ENCODE results near the gene MRPL54. TPM values are rescaled to one million over a fixed set of nuclear protein-coding genes. Genes with fewer than 3 reads are reported as not detected.
"Not testable (repeated sequence)": the region's sequence is repeated elsewhere in the genome, so short reads cannot be mapped to it uniquely, and the experiment has no call there.

Gene MRPL54
- total RNA-seq, 1 experiment from 2014 or later: 85.7 TPM

DNA sequence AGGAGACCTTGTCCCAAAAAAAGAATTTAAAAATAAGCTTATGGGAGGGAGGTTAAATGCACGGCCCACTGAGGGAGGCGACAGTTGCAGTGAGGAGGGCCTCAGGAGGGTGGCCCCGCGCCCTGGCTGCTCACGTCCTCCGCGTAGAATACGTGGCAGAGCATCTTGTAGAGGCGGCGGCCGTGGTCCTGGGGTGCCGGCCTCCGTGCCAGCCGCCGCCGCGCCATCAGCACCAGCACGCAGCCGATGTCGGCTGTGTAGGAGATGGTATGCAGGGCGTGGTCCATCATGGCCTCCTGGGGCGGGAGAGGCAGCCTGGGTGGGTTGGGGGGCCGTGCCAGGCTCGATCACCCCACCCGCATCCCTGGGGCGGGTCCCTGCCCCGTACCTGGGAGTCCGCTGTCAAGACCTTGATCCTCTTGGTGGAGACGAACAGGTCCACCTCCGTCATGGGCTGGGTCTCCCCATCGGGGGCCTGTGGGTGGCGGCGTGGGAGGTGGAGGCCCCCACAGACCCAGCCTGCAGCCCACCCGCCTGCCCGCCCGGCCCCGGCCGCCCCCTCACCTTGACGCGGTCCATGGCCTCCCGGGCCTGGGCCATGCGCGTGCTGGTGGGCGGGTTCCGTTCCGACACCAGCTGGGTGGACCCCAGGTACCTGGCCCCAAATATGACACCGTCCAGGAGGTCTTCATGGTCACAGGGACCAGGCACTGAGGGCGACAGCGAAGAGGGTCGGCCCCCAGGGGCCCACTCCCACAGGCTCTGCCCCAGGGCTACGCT lies 8.7 kb upstream of the MRPL54 start:
- ChIA-PET POLR2A (interaction anchor here (1.1 kb wide), 1 partner anchor 34 kb away, joined by 4 read pairs; no protein-coding TSS in a partner anchor), CTCF (no interaction called here)
- Mint-ChIP-seq H3K9me3 (ENCODE audit: unreplicated experiment) (no peaks in the 10 kb centered on the region), H3K36me3 (ENCODE audit: insufficient read depth, unreplicated experiment) (peaks cover 38% of the 10 kb centered on the region), H3K27me3 (ENCODE audit: insufficient read depth, unreplicated experiment) (no peaks in the 10 kb centered on the region), H3K27ac (ENCODE audit: low read depth, unreplicated experiment) (no peak overlapping the region), H3K4me3 (ENCODE audit: unreplicated experiment) (no peak overlapping the region), H3K4me1 (ENCODE audit: insufficient read depth, unreplicated experiment) (no peaks in the 10 kb centered on the region)
- intact Hi-C loops (cut with micrococcal nuclease): no loop called here
- BruUV-seq (replicated peaks): no TSS peak
- TF ChIP-seq, protein P1, sequence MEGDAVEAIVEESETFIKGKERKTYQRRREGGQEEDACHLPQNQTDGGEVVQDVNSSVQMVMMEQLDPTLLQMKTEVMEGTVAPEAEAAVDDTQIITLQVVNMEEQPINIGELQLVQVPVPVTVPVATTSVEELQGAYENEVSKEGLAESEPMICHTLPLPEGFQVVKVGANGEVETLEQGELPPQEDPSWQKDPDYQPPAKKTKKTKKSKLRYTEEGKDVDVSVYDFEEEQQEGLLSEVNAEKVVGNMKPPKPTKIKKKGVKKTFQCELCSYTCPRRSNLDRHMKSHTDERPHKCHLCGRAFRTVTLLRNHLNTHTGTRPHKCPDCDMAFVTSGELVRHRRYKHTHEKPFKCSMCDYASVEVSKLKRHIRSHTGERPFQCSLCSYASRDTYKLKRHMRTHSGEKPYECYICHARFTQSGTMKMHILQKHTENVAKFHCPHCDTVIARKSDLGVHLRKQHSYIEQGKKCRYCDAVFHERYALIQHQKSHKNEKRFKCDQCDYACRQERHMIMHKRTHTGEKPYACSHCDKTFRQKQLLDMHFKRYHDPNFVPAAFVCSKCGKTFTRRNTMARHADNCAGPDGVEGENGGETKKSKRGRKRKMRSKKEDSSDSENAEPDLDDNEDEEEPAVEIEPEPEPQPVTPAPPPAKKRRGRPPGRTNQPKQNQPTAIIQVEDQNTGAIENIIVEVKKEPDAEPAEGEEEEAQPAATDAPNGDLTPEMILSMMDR (IDR thresholded peaks at IDR 0.05; ENCODE audit: unreplicated experiment): no peak
- no peak for DNase-seq (ENCODE audit: unreplicated experiment)

DNA sequence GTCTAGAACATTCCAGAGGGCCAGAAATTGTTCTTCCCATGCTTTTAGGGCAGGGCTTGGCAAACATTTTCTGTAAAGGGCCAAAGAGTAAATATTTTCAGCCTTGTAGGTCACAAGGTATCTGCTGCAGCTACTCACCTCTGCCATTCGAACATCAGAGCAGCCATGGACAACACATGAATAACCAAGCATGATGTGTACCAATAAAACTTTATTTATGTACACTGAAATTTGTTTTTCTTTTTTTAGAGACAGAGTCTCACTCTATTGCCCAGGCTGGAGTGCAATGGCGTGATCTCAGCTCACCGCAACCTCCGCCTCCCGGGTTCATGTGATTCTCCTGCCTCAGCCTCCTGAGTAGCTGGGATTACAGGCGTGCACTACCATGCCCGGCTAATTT lies 4.8 kb upstream of the MRPL54 start:
- H3K4me3 Mint-ChIP-seq (ENCODE audit: unreplicated experiment); H3K9me3 Mint-ChIP-seq (ENCODE audit: unreplicated experiment); BruUV-seq (replicated peaks); H3K27me3 Mint-ChIP-seq (ENCODE audit: insufficient read depth, unreplicated experiment); CTCF ChIA-PET; POLR2A ChIA-PET; DNase-seq (ENCODE audit: unreplicated experiment); H3K27ac Mint-ChIP-seq (ENCODE audit: low read depth, unreplicated experiment); intact Hi-C loops (cut with micrococcal nuclease); H3K4me1 Mint-ChIP-seq (ENCODE audit: insufficient read depth, unreplicated experiment): not testable (repeated sequence)
- peaks cover 43% of the 10 kb centered on the region for H3K36me3 Mint-ChIP-seq (ENCODE audit: insufficient read depth, unreplicated experiment)

DNA sequence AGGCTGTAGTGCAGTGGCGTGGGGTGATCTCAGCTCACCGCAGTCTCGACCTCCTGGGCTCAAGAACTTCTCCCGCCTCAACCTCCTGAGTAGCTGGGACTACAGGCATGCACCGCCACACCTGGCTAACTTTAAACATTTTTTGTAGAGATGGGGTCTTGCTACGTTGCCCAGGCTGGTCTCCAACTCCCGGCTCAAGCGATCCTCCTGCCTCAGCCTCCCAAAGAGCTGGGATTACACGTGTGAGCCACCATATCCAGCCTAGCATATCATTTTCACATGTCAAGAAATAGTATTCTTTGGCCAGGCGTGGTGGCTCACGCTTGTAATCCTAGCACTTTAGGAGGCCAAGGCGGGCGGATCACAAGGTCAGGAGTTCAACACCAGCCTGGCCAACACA lies 4.2 kb upstream of the MRPL54 start:
- H3K27me3 Mint-ChIP-seq (ENCODE audit: insufficient read depth, unreplicated experiment); H3K27ac Mint-ChIP-seq (ENCODE audit: low read depth, unreplicated experiment); intact Hi-C loops (cut with micrococcal nuclease); DNase-seq (ENCODE audit: unreplicated experiment); H3K9me3 Mint-ChIP-seq (ENCODE audit: unreplicated experiment); CTCF ChIA-PET; H3K4me1 Mint-ChIP-seq (ENCODE audit: insufficient read depth, unreplicated experiment); POLR2A ChIA-PET; BruUV-seq (replicated peaks); H3K4me3 Mint-ChIP-seq (ENCODE audit: unreplicated experiment): not testable (repeated sequence)
- peaks cover 37% of the 10 kb centered on the region for H3K36me3 Mint-ChIP-seq (ENCODE audit: insufficient read depth, unreplicated experiment)

DNA sequence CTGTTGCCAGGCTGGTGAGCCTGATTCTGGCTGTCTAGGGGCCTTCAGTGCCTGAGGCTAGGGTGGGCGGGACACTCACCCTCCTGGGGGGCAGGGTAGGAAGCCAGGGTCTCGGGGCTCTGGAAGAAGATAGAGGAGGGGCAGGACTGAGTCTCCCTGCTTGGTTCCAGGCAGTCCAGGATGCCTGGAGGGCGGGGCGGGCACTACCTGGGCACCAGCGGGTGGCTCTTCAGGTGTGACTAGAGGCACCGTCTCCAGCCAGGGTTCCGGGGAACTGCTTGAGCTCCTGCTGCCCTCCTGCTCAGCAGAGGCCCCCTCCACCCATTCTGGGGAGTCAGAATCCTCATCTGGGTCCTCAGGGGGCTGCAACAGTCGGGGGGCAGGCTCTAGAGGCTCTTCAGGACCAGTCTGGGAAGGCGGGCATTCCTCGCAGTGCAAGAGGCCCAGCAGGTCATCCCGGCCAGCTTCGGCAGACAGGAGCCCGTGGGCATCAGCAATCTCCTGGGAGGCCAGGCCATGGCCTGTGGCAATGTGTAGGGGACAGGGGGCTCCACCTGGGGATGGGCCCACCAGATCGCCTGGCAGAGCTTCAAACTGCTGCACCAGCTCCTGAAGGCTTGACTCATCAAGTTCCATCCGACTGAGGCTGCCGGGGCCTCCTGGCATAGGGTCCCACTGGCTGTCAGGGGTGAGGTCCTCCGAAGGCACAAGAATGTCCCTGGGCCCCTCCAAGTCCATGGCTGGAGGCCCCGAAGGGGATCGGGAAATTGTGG lies 2.8 kb upstream of the MRPL54 start:
- H3K4me3 Mint-ChIP-seq (ENCODE audit: unreplicated experiment): no peak overlapping the region
- intact Hi-C loops (cut with micrococcal nuclease): loop anchor here (10.0 kb wide), 1 partner anchor 65 kb away; no protein-coding TSS in a partner anchor
- DNase-seq (ENCODE audit: unreplicated experiment): no peak
- peaks cover 6% of the 10 kb centered on the region for H3K4me1 Mint-ChIP-seq (ENCODE audit: insufficient read depth, unreplicated experiment)
- H3K27ac Mint-ChIP-seq (ENCODE audit: low read depth, unreplicated experiment): no peak overlapping the region
- TF ChIP-seq, protein P1 (IDR thresholded peaks at IDR 0.05; ENCODE audit: unreplicated experiment): no peak
- H3K36me3 Mint-ChIP-seq (ENCODE audit: insufficient read depth, unreplicated experiment): peaks cover 35% of the 10 kb centered on the region
- POLR2A ChIA-PET: interaction anchor here (0.7 kb wide), 1 partner anchor 210 kb away, joined by 3 read pairs; no protein-coding TSS in a partner anchor
- H3K27me3 Mint-ChIP-seq (ENCODE audit: insufficient read depth, unreplicated experiment): no peaks in the 10 kb centered on the region
- H3K9me3 Mint-ChIP-seq (ENCODE audit: unreplicated experiment): no peaks in the 10 kb centered on the region
- no TSS peak for BruUV-seq (replicated peaks)
- CTCF ChIA-PET: interaction anchor here (0.6 kb wide), 1 partner anchor 865 kb away, joined by 4 read pairs; no protein-coding TSS in a partner anchor
